ENCODE results near the gene PARP8.

GRCh38 chr5:50889790-50890189, 223.4 kb downstream of the PARP8 start:
- TF ChIP-seq POLR2AphosphoS5 (IDR thresholded peaks at IDR 0.05; ENCODE audit: low read depth, low read length) (no peak), TAF1 (IDR thresholded peaks at IDR 0.05; ENCODE audit: low read depth, low read length) (no peak), SPI1 (IDR thresholded peaks at IDR 0.05; ENCODE audit: low read depth, low read length) (no peak), POLR2A (IDR thresholded peaks at IDR 0.05; ENCODE audit: low read depth, low read length) (no peak), PAX5 (IDR thresholded peaks at IDR 0.05; ENCODE audit: insufficient read depth, low read length, severe bottlenecking) (no peak), POU2F2 (IDR thresholded peaks at IDR 0.05; ENCODE audit: low read depth, low read length) (no peak)
